Naive thymus-derived CD8-positive, alpha-beta T cell (primary cell): ENCODE results near the gene NTM. TPM values are rescaled to one million over a fixed set of nuclear protein-coding genes. Genes with fewer than 3 reads are reported as not detected.

ENCODE experiments used
- ATAC-seq, 2 donors: fragments of 150-1000 bp; cut with Tn5 transposase in 1 of 2; sonication (Bioruptor Pico), chemical (Tn5 transposase) in 1 of 2; 1 replicate in 1 of 2; 2 replicates in 1 of 2; pipeline ENCODE4 v1.10.0; 2021; ENCODE audit warnings: mild to moderate bottlenecking in 2 of 2, moderate library complexity in 2 of 2
- POLR2A ChIA-PET: fragments of 350-600 bp; sonication (Branson Sonifier 250); formaldehyde crosslinking; loops from one replicate; lab custom pipeline; 2021; ENCODE audit warnings: antibody characterized with exemption; lab: Charles Lee
- DNase-seq, 10 donors: peaks; one replicate each; pipeline versions ENCODE4 v3.0.0 to v3.0.0-alpha.2; 2020 to 2022
- H3K27ac Mint-ChIP-seq, 10 donors: one replicate each; pipeline ENCODE4 v1.8.0; 2020 to 2022; ENCODE audit warnings: mild to moderate bottlenecking in 10 of 10, mixed read lengths in 10 of 10, moderate library complexity in 4 of 10, inconsistent platforms in 1 of 10
- H3K27me3 Mint-ChIP-seq, 5 donors: one replicate each; pipeline ENCODE4 v1.8.0; 2021 to 2022; ENCODE audit warnings: mixed read lengths in 5 of 5
- H3K36me3 Mint-ChIP-seq, 3 donors: one replicate each; pipeline ENCODE4 v1.8.0; 2020 to 2022; ENCODE audit warnings: mixed read lengths in 3 of 3, mild to moderate bottlenecking in 2 of 3, inconsistent platforms in 1 of 3
- H3K4me1 Mint-ChIP-seq, 4 donors: one replicate each; pipeline ENCODE4 v1.8.0; 2021 to 2022; ENCODE audit warnings: mixed read lengths in 4 of 4
- H3K4me3 Mint-ChIP-seq, 10 donors: one replicate each; pipeline ENCODE4 v1.8.0; 2020 to 2022; ENCODE audit warnings: mild to moderate bottlenecking in 10 of 10, mixed read lengths in 10 of 10, moderate library complexity in 6 of 10, inconsistent platforms in 1 of 10
- H3K9me3 Mint-ChIP-seq, 9 donors: one replicate each; pipeline ENCODE4 v1.8.0; 2020 to 2022; ENCODE audit warnings: mixed read lengths in 9 of 9, mild to moderate bottlenecking in 3 of 9, inconsistent platforms in 1 of 9, moderate library complexity in 1 of 9
- polyA plus RNA-seq, 3 donors: library from polyadenylated mRNA; unstranded; fragments of 300-500 nt; fragmentation: Illumina TruSeq; gene quantifications; one replicate each; pipeline ENCODE4 v1.2.3, GENCODE V29; 2021
- total RNA-seq, 8 experiments: library from RNA in 2 of 8; stranded (reverse) in 2 of 8; gene quantifications; one replicate each; pipeline ENCODE4 v1.2.3 and lab custom pipeline; 2021 to 2026

The NTM gene
- total and polyA plus RNA-seq, 5 experiments from 2014 or later: not detected

GRCh38 chr11:131750152-131750551, 379.7 kb downstream of the NTM start:
- Mint-ChIP-seq H3K27ac (no peak overlapping the region), H3K36me3 (no peaks in the 10 kb centered on the region), H3K4me1 (no peaks in the 10 kb centered on the region), H3K4me3 (no peak overlapping the region), H3K9me3 (peaks cover 0 to 12% (median 4%) of the 10 kb centered on the region in 9 donors), H3K27me3 (peaks cover 0 to 23% (median 5%) of the 10 kb centered on the region in 5 donors)
- no peak for ATAC-seq
- POLR2A ChIA-PET: no interaction called here
- no peak for DNase-seq

GRCh38 chr11:131750692-131751091, 380.3 kb downstream of the NTM start:
- DNase-seq: no peak
- ATAC-seq: no peak
- Mint-ChIP-seq H3K4me3 (no peak overlapping the region), H3K36me3 (no peaks in the 10 kb centered on the region), H3K4me1 (no peaks in the 10 kb centered on the region), H3K27ac (no peak overlapping the region), H3K27me3 (peaks cover 0 to 23% (median 5%) of the 10 kb centered on the region in 5 donors), H3K9me3 (peaks cover 0 to 12% (median 4%) of the 10 kb centered on the region in 9 donors)
- POLR2A ChIA-PET: no interaction called here

GRCh38 chr11:131754671-131755070, 384.3 kb downstream of the NTM start:
- no peak for DNase-seq
- Mint-ChIP-seq H3K27ac (no peak overlapping the region), H3K27me3 (peaks cover 0 to 12% (median 2%) of the 10 kb centered on the region in 5 donors), H3K4me3 (no peak overlapping the region), H3K4me1 (no peaks in the 10 kb centered on the region), H3K9me3 (peaks cover 0 to 12% (median 4%) of the 10 kb centered on the region in 9 donors), H3K36me3 (no peaks in the 10 kb centered on the region)
- no peak for ATAC-seq
- POLR2A ChIA-PET: no interaction called here

- H3K4me3 Mint-ChIP-seq: no peak overlapping the region
- H3K9me3 Mint-ChIP-seq: peaks cover 0 to 9% (median 4%) of the 10 kb centered on the region in 9 donors
- no peak overlapping the region for H3K27ac Mint-ChIP-seq
- no peak for ATAC-seq
- POLR2A ChIA-PET: no interaction called here
- H3K4me1 Mint-ChIP-seq: no peaks in the 10 kb centered on the region
- DNase-seq: no peak
- no peaks in the 10 kb centered on the region for H3K36me3 Mint-ChIP-seq
- peaks cover 0 to 2% (median 0%) of the 10 kb centered on the region in 5 donors for H3K27me3 Mint-ChIP-seq
These were observed 386.2 kb downstream of the NTM start for GRCh38 chr11:131756479-131757110.

- POLR2A ChIA-PET: no interaction called here
- H3K9me3 Mint-ChIP-seq: peaks cover 0 to 6% (median 0%) of the 10 kb centered on the region in 9 donors
- H3K4me3 Mint-ChIP-seq: no peak overlapping the region
- H3K27ac Mint-ChIP-seq: no peak overlapping the region
- DNase-seq: no peak
- H3K4me1 Mint-ChIP-seq: no peaks in the 10 kb centered on the region
- H3K36me3 Mint-ChIP-seq: no peaks in the 10 kb centered on the region
- H3K27me3 Mint-ChIP-seq: peaks cover 0 to 3% (median 0%) of the 10 kb centered on the region in 5 donors
- no peak for ATAC-seq
These were observed 388.3 kb downstream of the NTM start for GRCh38 chr11:131758726-131759125.

GRCh38 chr11:131759140-131759539, 388.7 kb downstream of the NTM start:
- Mint-ChIP-seq H3K9me3 (peaks cover 0 to 6% (median 0%) of the 10 kb centered on the region in 9 donors), H3K27me3 (peaks cover 0 to 3% (median 0%) of the 10 kb centered on the region in 5 donors), H3K4me3 (no peak overlapping the region), H3K4me1 (no peaks in the 10 kb centered on the region), H3K27ac (no peak overlapping the region), H3K36me3 (no peaks in the 10 kb centered on the region)
- POLR2A ChIA-PET: no interaction called here
- DNase-seq (no peak), ATAC-seq (no peak)

GRCh38 chr11:131760091-131761061, 390.0 kb downstream of the NTM start:
- Mint-ChIP-seq H3K36me3 (no peaks in the 10 kb centered on the region), H3K27ac (no peak overlapping the region), H3K27me3 (peaks cover 0 to 7% (median 0%) of the 10 kb centered on the region in 5 donors), H3K4me1 (no peaks in the 10 kb centered on the region), H3K4me3 (no peak overlapping the region), H3K9me3 (peaks cover 0 to 6% (median 0%) of the 10 kb centered on the region in 9 donors)
- POLR2A ChIA-PET: no interaction called here
- ATAC-seq (no peak), DNase-seq (no peak)

- POLR2A ChIA-PET: no interaction called here
- H3K9me3 Mint-ChIP-seq: peaks cover 0 to 6% (median 0%) of the 10 kb centered on the region in 9 donors
- no peak overlapping the region for H3K4me3 Mint-ChIP-seq
- H3K4me1 Mint-ChIP-seq: no peaks in the 10 kb centered on the region
- no peak overlapping the region for H3K27ac Mint-ChIP-seq
- H3K36me3 Mint-ChIP-seq: no peaks in the 10 kb centered on the region
- ATAC-seq: no peak
- peaks cover 0 to 12% (median 0%) of the 10 kb centered on the region in 5 donors for H3K27me3 Mint-ChIP-seq
- no peak for DNase-seq
These were observed 392.1 kb downstream of the NTM start for GRCh38 chr11:131762346-131763110.

GRCh38 chr11:131763193-131763890, 392.9 kb downstream of the NTM start:
- Mint-ChIP-seq H3K27ac (no peak overlapping the region), H3K9me3 (peaks cover 0 to 6% (median 0%) of the 10 kb centered on the region in 9 donors), H3K4me1 (no peaks in the 10 kb centered on the region), H3K4me3 (no peak overlapping the region), H3K27me3 (peaks cover 0 to 12% (median 0%) of the 10 kb centered on the region in 5 donors), H3K36me3 (no peaks in the 10 kb centered on the region)
- DNase-seq (no peak), ATAC-seq (no peak)
- POLR2A ChIA-PET: no interaction called here

GRCh38 chr11:131764126-131764525, 393.7 kb downstream of the NTM start:
- POLR2A ChIA-PET: no interaction called here
- H3K9me3 Mint-ChIP-seq: peaks cover 0 to 4% (median 0%) of the 10 kb centered on the region in 9 donors
- DNase-seq (no peak), ATAC-seq (no peak)
- peaks cover 0 to 12% (median 0%) of the 10 kb centered on the region in 5 donors for H3K27me3 Mint-ChIP-seq
- H3K27ac Mint-ChIP-seq: no peak overlapping the region
- no peaks in the 10 kb centered on the region for H3K36me3 Mint-ChIP-seq
- H3K4me3 Mint-ChIP-seq: no peak overlapping the region
- no peaks in the 10 kb centered on the region for H3K4me1 Mint-ChIP-seq

- no peak overlapping the region for H3K4me3 Mint-ChIP-seq
- H3K27ac Mint-ChIP-seq: no peak overlapping the region
- peaks cover 0 to 12% (median 0%) of the 10 kb centered on the region in 5 donors for H3K27me3 Mint-ChIP-seq
- H3K4me1 Mint-ChIP-seq: no peaks in the 10 kb centered on the region
- POLR2A ChIA-PET: no interaction called here
- no peak for DNase-seq
- ATAC-seq: no peak
- H3K9me3 Mint-ChIP-seq: peaks cover 0 to 4% (median 0%) of the 10 kb centered on the region in 9 donors
- H3K36me3 Mint-ChIP-seq: no peaks in the 10 kb centered on the region
These were observed 394.2 kb downstream of the NTM start for GRCh38 chr11:131764649-131765048.

GRCh38 chr11:131766637-131767036, 396.2 kb downstream of the NTM start:
- H3K36me3 Mint-ChIP-seq: no peaks in the 10 kb centered on the region
- no peak overlapping the region for H3K4me3 Mint-ChIP-seq
- H3K9me3 Mint-ChIP-seq: peaks cover 0 to 7% (median 0%) of the 10 kb centered on the region in 9 donors
- H3K27me3 Mint-ChIP-seq: peaks cover 0 to 12% (median 0%) of the 10 kb centered on the region in 5 donors
- DNase-seq (no peak), ATAC-seq (no peak)
- no peak overlapping the region for H3K27ac Mint-ChIP-seq
- POLR2A ChIA-PET: no interaction called here
- no peaks in the 10 kb centered on the region for H3K4me1 Mint-ChIP-seq
